Right renal cortex interstitium (tissue), 3 donors: ENCODE data around the gene DRD3. TPM values are rescaled to one million over a fixed set of nuclear protein-coding genes. Genes with fewer than 3 reads are reported as not detected.

ENCODE experiments used
- DNase-seq, 3 donors: peaks; one replicate each; pipeline ENCODE4 v3.0.0-alpha.2; 2013; ENCODE audit warnings: low read depth in 3 of 3, low spot score in 2 of 3
- polyA plus RNA-seq, 3 donors: library from polyadenylated mRNA; unstranded; fragments of 120-200 nt; gene quantifications; one replicate each; pipeline ENCODE4 v1.2.1, GENCODE V29; 2013; ENCODE audit not compliant: insufficient read length in 3 of 3

DRD3 gene
- polyA plus RNA-seq, 3 donors, result not detected

DNA sequence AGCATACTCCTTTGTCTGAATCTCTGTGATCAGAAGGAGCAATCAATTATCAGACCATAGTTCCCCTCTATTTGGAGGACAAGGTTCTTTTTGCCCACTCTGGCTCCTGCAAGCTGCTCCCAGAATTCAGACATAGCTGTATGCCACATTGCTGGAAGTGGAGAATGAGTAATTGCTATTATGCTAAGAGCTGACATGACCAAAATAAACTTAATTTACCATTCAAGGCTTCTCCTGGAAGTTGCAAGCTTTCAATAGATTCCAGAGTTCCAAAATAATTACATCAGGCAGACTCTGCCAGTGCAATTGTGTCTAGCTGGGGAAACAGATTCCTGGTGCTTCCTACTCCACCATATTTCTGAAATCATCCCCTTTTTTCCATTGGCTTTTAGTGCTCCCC is 7.6 kb upstream of the DRD3 start:
- DNase-seq, result no peak

DNA sequence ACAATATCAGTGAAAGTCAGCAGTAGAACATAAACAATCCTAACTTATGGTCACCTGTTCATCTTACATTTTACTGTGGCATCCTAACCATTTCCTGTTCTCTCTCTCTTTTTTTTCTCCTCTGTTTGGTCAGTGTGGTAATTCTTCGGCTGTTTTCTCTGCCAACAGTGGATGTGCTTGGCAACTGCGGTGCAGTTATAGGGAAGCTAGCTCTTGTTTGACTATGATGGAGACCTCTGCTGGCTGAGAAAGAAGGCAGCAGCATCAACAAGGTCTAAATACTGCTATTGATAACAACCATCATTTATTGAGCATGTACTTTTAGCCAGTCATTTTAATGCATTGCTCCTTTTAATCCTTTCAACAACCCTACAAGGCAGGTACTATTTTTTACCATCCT is 723 bp upstream of the DRD3 start:
- no peak for DNase-seq

DNA sequence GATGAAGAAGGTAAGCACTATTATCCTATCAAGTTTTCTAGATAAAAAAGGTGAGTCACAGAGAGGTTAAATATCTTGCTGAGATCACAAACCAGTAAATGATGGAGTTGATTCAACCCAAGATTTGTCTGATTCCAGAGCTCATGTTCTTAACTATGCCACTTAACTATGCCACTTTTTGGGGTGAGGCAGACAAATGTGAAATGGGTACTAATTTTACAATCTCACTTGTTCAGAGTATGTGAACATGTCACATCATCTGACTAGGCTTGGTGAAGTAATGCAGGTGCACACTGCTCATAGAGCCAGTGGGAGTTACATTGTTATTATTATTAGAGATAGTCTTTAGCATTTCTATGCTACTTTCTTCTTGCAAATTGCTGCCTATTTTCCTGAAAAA is 2.0 kb downstream of the DRD3 start:
- no peak for DNase-seq

DNA sequence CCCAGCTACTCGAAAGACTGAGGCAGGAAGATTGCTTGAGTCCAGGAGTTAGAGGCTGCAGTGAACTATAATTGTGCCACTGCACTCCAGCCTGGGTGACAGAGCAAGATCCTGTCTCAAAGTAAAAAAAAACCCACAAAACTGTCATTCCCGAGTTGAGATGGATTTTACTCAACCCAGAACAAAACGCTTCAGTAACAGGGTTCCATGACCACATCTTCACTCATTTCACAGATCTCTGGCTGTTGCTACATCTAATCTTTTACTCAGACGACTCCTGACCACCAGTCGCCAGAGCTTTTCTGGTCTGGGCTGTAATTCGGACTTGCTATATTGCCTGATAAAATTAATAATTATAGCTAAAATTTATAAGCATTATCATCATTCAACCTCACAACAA is 2.4 kb downstream of the DRD3 start:
- no peak for DNase-seq

DNA sequence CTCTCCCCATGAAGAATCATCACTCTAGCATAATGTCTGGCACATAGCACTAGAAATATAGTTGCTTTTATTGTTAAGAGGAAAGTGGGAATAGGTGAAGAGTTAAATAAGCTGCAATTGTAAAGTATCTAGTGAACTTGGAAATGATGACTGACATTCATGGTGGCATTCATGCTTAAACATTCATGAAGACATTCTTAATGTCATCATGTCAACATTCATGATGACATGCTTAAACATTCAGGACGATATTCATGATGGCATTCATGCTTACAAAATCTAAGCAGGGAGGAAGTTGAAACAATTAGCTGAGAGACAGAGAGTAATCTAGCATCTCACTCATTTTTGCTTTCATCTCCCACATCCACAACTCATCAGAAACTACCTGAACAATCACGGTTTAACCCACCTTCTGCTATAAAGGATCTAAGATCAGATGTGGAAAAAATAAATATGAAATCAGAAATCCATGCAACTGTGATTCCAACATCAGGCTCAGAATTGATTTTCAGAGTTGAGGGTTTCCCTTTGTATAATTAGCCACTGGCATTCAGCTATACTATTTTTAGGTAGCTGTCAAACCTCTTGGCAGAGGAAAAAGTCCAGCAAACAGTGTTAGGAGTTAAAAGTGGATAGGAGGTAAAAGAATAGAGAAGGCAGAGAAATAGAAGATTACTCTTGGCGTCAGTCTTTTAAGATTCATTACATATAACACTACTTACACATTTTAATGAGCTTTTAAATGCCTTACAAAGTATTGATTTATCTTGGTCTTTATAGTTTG is 3.5 kb downstream of the DRD3 start:
- no peak for DNase-seq

DNA sequence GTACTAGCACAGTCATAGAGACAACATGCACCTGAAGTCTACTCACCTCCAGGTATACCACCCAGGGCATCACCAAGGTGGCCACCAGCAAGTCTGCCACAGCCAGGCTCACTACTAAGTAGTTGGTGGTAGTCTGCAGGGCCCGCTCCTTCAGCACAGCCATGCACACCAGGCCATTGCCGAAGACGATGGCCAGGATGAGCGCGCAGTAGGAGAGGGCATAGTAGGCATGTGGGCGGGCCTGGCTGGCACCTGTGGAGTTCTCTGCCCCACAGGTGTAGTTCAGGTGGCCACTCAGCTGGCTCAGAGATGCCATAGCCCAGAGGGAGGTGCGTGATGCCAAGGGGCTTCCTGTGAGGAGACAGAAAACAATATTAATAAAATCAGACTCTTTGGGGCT is 7.2 kb downstream of the DRD3 start:
- DNase-seq, result no peak

DNA sequence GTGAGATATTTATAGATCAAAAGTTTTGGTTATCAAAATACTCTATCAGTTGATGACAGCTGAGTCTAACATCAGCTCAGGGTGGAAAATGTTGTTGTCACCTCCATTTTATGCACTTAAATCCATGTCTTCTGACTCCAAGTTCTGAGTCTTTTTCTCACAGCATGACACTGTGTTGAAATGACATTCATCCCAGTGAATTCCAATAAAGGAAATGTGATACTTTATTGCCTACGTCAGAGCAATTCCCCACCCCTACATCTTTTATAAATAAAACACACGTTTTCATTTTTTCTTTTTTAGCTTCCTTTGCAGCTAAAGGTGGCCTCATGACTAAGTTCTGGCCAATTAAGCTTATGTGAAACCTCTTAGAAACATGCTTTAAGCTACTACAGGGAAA is 10.7 kb downstream of the DRD3 start:
- DNase-seq, result no peak

DNA sequence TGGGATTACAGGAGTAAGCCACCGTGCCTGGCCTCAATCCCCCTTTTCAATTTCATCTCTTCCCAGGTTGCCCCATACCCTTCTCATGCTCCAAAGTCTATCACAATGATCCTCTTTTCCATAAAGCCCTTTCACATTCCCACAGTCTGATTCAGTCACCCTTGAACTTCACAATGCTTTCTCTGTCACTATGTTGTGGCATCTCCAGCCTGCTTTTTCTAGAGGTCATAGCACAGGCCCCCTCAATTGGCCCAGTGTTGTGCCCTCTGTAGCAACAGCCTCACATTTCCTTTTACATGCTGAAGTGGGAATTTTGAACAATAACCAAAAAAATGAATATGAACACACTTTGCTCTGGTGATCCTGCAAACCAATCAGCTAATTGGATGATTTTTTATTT is 21.5 kb downstream of the DRD3 start:
- DNase-seq, result no peak

DNA sequence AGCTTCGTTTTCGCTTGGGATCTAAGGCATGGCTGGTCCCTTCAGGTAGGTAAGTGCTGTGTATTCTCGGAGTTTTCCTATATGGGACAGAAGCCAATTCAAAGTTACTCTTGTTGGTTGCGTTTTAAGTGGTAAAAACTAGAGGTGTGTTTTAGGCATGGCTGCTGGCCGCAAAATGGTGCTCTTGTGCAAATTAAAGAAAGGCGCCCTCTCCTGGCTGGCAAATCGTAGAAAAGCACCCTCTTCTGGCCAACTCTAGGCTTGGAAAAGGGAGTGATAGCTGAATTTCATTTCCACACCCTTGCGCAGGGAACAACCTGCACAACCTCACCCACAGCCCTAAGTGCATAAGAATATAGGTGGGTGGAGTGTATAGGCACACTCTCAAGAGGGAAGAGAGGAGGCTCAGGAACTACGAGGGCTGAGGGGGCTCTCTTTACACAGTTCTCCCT is 23.5 kb downstream of the DRD3 start:
- DNase-seq, result no peak

DNA sequence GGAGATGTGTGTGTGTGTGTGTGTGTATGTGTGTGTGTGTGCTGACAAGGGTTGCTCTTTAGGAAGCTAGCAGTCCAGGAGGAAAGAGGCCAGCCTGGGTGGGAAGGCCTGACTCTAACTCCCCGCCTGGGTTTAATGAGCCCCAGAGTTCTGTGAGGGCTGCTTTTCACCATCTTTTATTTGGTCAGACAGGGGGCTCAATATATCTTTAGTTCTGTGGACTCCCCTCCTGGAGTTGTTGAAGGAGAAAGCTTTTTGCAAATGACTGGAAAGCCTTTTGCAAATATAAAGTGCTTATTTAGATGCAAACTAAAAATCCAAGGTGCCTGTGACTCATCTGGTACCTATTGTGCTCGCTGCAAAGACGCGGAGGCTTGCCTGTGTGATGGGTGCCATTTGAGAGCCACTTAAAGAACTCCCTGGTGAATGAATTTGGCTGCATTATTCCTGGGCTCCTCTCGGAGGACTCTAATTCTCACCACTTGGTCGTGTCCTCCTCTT is 24.5 kb downstream of the DRD3 start:
- DNase-seq, result no peak

DNA sequence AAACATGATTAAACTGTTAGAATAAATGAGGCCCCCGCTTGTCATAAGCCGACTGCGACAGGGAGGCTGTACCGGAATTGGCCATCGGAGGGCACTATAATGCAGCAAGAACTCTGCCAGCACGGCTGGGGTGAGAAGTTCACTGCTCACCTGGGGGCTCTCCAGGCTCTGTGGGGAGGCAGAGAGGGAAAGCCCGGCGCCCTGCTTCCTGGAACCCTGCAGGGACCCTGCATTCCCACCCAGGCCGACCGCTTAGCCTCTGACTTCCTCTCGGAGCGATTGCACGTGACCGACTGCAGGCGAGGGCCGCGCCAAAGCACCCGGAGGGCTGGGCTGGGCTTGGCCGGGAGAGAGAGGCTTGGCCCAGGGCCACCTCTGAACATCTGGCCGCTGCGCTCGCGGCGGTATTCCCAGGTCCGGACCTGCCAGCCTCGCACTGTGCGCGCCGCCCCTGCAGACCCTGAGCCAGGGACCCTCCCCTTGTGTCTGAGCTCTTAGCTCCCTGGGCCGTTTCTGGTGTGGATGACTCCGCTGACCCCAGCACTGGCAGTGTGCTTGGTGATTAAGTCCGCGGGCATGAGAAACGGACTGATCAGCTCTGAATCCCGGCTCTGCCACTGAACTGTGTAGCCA is 26.2 kb downstream of the DRD3 start:
- DNase-seq, result peak; percentile 56 to 71 (median 63)

DNA sequence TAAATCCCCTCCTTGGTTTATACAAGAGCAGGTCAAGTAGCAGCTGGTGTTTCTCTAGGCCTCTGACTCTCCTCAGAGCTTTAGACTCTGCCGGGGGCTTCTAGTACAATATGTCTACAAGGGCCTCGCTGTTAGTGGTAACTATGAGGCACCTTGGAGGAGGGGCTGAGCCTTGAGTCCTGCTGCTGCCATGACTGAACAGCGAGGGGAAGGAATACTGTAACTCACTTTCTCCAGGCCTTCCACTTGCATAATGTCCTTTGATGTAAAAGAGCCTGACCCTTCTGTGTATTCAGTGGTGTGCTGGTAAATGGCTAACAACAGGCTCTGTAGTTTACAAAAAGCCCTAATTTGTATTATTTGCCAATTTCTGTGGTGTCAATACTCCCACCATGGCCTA is 27.8 kb downstream of the DRD3 start:
- DNase-seq, result no peak

DNA sequence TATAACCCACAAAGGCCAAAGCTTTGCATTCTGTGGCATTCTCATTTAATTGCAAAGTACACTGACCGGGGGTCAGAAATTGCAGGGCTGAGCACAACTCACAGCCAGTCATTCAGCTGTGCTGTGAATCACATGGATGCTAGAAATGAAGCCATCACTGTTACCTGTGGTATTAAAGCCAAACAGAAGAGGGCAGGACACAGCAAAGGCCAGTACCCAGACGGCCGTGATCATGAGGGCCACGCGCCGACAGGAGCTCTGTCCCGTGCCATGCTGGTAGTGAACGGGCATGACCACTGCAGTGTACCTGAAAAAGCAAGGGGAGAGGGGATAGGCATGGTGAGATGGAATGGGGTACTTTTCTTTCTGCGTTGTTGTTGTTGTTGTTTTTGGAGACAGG is 31.6 kb downstream of the DRD3 start:
- DNase-seq, result no peak

DNA sequence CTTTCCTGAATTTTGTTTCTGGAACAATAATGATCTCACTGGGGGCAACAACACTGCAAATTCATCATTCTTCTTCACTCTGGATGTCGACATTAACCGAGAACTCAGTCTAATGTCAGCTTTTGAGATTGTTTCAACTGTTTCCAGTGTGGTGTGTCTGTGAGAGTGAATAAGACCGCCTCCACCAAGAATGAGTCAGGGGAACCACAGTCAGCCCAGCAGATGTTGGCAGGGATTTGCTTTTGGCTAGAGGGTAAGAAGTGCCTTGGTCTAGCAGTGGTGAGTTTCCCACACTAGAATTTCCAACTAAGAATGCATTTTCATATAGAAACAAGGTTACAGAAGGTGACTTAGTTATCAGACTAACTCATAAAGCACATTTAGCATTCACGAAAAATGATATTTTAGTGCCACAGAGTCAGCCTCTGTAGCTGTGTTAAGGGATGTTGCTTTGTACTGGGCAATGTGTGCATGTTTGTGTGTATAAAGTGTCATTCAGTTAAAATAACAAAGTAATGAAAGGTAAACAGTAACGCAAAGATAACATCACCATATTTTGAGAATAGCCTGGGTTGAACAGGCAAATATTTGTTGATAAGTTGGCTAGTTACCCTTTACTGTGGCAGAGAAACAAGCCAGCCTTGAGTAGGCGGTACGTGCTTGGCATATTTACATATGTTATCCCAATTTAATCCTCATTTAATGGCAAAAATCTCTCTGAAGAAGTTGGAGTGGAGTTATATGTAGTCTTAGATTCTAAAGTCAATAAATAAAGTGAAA is 33.8 kb downstream of the DRD3 start:
- no peak for DNase-seq

DNA sequence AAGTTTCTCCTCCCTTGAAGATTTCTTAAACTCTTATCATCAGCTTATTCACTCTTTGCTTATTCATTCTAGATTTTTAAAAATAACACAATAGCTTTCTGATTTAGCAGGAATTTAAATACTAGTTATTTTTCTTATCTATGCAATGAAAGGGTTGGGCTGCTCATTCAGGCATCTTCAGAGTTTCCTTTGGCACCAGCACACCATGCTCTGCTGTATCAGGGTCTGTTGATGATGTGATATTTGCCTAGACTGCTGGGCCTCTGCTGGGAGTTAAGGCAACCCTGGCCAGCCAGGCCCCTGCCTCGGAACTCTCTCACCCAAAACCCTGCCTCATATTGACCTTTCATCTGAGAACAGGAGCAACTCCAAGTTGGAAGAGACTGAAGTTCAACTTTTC is 35.0 kb downstream of the DRD3 start:
- DNase-seq, result no peak

DNA sequence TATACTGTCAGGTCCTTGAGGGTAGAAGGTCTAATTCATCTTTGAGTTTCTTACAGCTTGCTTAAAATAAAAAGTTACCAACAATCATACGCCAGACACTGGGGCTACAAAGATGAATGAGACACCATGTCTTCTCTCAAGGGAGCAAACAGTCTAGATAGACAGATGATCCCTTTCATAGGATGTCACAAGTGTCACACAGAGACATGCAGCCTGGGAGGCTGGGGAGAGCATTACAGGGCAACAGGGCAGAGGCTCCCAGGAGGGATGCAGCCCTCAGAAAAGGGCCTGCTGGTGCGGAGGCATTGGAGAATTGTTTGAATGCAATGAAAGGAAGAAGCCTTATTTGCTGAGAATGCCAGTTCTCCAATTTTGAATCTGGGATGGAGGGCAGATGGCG is 39.0 kb downstream of the DRD3 start:
- no peak for DNase-seq

DNA sequence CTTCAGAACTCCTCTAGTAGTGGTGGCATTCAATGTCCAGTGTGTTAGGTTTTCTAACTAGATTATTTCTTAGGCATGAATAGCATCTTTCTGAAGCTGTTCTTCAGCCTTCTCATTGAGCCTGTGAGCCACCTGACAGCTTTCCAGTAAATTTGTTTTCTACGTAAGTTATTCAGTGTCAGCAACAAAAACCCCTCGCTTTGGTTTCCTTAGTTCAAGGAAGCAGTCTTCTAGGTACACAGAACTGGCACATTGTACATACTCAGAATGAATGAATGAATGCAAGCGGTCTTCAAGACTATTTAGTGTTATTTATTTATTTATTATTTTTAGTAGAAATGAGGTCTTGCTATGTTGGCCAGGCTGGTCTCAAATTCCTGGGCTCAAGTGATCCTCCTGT is 44.9 kb downstream of the DRD3 start:
- no peak for DNase-seq

DNA sequence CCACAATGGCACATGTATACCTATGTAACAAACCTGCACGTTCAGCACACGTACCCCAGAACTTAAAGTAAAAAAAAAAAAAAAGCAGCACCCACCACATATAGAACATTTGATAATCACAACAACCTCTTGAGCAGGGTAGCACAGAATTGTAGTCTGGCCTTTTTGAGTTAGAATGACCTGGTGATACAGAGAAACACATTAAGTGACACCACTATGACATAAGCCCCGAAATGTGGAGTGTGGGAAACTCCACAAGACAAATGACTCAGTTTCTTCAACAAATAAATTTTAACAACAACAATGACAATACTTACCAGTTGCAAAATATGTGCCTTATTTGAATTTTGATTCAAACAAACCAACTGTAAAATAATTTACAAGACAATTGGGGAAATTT is 46.4 kb downstream of the DRD3 start:
- no peak for DNase-seq

DNA sequence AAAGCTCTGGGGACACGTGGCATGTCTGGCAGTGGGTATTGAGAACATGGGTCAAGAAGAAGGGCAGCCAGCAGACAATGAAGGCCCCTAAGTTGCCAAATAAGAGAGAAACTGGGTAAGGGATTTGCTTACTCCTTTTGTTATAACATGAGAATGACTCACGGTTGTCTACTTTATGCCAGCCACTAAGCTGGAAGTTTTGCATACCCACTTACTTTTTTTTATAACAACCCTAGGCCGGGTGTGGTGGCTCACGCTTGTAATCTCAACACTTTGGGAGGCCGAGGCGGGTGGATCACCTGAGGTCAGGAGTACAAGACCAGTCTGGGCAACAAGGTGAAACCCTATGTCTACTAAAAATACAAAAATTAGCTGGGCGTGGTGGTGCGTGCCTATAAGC is 50.0 kb downstream of the DRD3 start:
- no peak for DNase-seq

DNA sequence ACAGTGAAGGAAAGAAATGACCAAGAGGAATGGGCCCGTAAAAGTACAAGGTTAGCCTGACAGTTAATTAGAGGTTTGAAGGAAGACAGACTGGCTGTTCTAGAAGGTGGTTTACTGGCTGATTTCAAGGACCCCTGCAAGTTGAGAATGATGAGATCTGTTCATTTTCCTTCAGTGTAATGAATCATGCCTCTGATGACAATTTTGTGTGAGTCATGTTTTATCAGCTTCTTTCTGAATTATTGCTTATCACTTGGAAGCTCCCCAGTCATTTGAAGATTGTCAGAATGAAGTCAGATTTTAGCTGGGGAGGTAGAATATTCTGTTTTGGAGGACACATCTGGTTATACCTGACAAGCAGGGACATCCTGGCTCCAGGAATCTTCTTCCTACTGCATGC is 50.6 kb downstream of the DRD3 start:
- DNase-seq, result no peak

DNA sequence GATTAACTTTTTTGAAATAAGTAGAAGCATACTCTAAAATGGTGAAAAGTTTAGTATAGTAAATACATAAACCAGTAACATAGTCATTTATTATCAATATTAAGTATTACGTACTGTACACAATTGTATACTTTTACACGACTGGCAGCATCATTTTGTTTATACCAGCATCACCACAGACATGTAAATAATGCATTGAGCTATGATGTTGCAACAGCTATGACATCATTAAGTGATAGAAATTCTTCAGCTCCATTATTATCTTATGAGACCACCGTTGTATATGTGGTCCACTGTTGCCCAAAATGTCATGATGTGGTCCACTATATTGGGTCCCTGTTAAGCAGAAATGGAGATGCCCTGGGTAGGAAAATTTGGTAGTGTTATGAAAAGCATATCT is 51.3 kb downstream of the DRD3 start:
- DNase-seq, result no peak

DNA sequence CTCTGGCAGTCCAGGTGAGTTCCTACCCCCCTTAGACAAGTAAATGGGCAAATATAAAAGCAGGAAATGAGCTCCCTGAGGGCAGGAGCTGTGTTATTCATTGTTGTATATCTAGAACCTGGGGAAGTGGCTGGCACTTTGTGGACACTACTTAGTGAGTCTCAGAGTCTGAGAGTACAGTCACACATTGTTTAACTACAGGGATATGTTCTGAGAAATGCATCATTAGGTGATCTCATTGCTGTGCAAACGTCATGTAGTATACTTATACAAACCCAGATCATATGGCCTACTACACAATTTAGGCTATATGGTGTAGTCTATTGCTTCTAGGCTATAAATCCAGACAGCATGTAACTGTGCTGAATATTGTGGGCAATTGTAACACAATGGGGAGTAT is 52.4 kb downstream of the DRD3 start:
- no peak for DNase-seq
